ENCODE data around the gene KLHL10. TPM values are rescaled to one million over a fixed set of nuclear protein-coding genes. Genes with fewer than 3 reads are reported as not detected.

KLHL10 gene
- total and polyA plus RNA-seq, 2 of the 13 experiments (the other 11 are each of a cell fraction or from before 2014, with no cell fraction given), result 0.04 to 0.08 TPM

GRCh38 chr17:41793784-41794539, 43.7 kb upstream of the KLHL10 start (continued):
- TF ChIP-seq TRIM22 (IDR thresholded peaks at IDR 0.05) (no peak), ZNF503 (CRISPR knock-in tag; IDR thresholded peaks at IDR 0.05) (no peak), HOXD1 (CRISPR knock-in tag; IDR thresholded peaks at IDR 0.05) (no peak), GZF1 (CRISPR knock-in tag; IDR thresholded peaks at IDR 0.05) (no peak), ZNF782 (CRISPR knock-in tag; IDR thresholded peaks at IDR 0.05; ENCODE audit: borderline replicate concordance) (no peak), ZSCAN12 (CRISPR knock-in tag; IDR thresholded peaks at IDR 0.05) (no peak), CBX1 (IDR thresholded peaks at IDR 0.05; ENCODE audit: low read depth) (no peak), PRMT3 (CRISPR knock-in tag; IDR thresholded peaks at IDR 0.05; ENCODE audit: borderline replicate concordance, low read depth) (no peak), RNF219 (CRISPR knock-in tag; IDR thresholded peaks at IDR 0.05) (no peak), HNRNPUL1 (IDR thresholded peaks at IDR 0.05; ENCODE audit: low read depth, low read length) (no peak), NFE2 (CRISPR knock-in tag; IDR thresholded peaks at IDR 0.05) (no peak), EP300 (IDR thresholded peaks at IDR 0.05; ENCODE audit: low read depth in 2 of 2, low read length in 2 of 2) (peak in 1 of 2 experiments; percentile 29; a peak in 1 of 4 replicates), EP300 (CRISPR knock-in tag; IDR thresholded peaks at IDR 0.05; ENCODE audit: borderline replicate concordance) (0 out of 2 replicates have a peak, but pooled peaks have one; percentile 8), KAT8 (CRISPR knock-in tag; IDR thresholded peaks at IDR 0.05) (no peak), KLF9 (CRISPR knock-in tag; IDR thresholded peaks at IDR 0.05; ENCODE audit: low read depth) (no peak), ZSCAN29 (CRISPR knock-in tag; conservative IDR thresholded peaks at IDR 0.05) (no peak), IRX3 (CRISPR knock-in tag; IDR thresholded peaks at IDR 0.05; ENCODE audit: borderline replicate concordance, low read depth) (no peak), JUNB (CRISPR knock-in tag; IDR thresholded peaks at IDR 0.05; ENCODE audit: borderline replicate concordance) (no peak), ZNF687 (CRISPR knock-in tag; IDR thresholded peaks at IDR 0.05) (peak; percentile 49), ZNF572 (CRISPR knock-in tag; IDR thresholded peaks at IDR 0.05) (no peak), ZNF124 (CRISPR knock-in tag; IDR thresholded peaks at IDR 0.05) (no peak)
